MCF 10A (cell line): Measurements from ENCODE around the gene COL23A1. TPM values are rescaled to one million over a fixed set of nuclear protein-coding genes. Genes with fewer than 3 reads are reported as not detected.

Experiments
- BruUV-seq: library from RNA; stranded (reverse); fragments of 400-500 nt; replicated peaks from 2 replicates; lab custom pipeline; 2021; lab: Mats Ljungman, UMichigan
- CTCF ChIA-PET: fragments of 300-600 bp; sonication (Branson Sonifier 250); formaldehyde crosslinking; extraction: SDS; loops from one replicate; lab custom pipeline; 2021; ENCODE audit warnings: antibody characterized with exemption, inconsistent platforms; lab: Yijun Ruan, JAX
- POLR2A ChIA-PET: fragments of 300-600, 350-650 bp; sonication (Branson Sonifier 250); formaldehyde crosslinking; extraction: SDS; loops from one replicate; lab custom pipeline; 2020; ENCODE audit warnings: antibody characterized with exemption, inconsistent platforms; lab: Yijun Ruan, JAX
- DNase-seq: peaks from one replicate; pipeline ENCODE4 v3.0.0-alpha.2; 2018; ENCODE audit not compliant: unreplicated experiment
- H3K27ac Mint-ChIP-seq: one replicate; pipeline ENCODE4 v1.8.0; 2022; ENCODE audit warnings: mild to moderate bottlenecking, low read depth, mixed read lengths; ENCODE audit not compliant: unreplicated experiment
- H3K27me3 Mint-ChIP-seq: one replicate; pipeline ENCODE4 v1.8.0; 2022; ENCODE audit warnings: mixed read lengths; ENCODE audit not compliant: insufficient read depth, unreplicated experiment
- H3K36me3 Mint-ChIP-seq: one replicate; pipeline ENCODE4 v1.8.0; 2022; ENCODE audit warnings: mild to moderate bottlenecking, moderate library complexity, mixed read lengths; ENCODE audit not compliant: insufficient read depth, unreplicated experiment
- H3K4me1 Mint-ChIP-seq: one replicate; pipeline ENCODE4 v1.8.0; 2022; ENCODE audit warnings: mixed read lengths; ENCODE audit not compliant: insufficient read depth, unreplicated experiment
- H3K4me3 Mint-ChIP-seq: one replicate; pipeline ENCODE4 v1.8.0; 2022; ENCODE audit warnings: mild to moderate bottlenecking, moderate library complexity, mixed read lengths; ENCODE audit not compliant: unreplicated experiment
- H3K9me3 Mint-ChIP-seq: one replicate; pipeline ENCODE4 v1.8.0; 2022; ENCODE audit warnings: mixed read lengths; ENCODE audit not compliant: unreplicated experiment
- CTCF ChIP-seq: fragments of 200-600 bp; IDR thresholded peaks from one replicate; pipeline ENCODE4 v1.8.0; 2022; ENCODE audit warnings: antibody characterized with exemption, mild to moderate bottlenecking; ENCODE audit not compliant: unreplicated experiment
- intact Hi-C: fragments of 100-400 bp; cut with micrococcal nuclease; formaldehyde crosslinking; loops from 2 replicates; pipeline ENCODE4 v1.14.1; 2022
- total RNA-seq: library from RNA; stranded (reverse); gene quantifications from 2 replicates; pipeline ENCODE4 v1.2.3, GENCODE V29; 2022

COL23A1 gene
- total RNA-seq, 1 experiment from 2014 or later = not detected

DNA sequence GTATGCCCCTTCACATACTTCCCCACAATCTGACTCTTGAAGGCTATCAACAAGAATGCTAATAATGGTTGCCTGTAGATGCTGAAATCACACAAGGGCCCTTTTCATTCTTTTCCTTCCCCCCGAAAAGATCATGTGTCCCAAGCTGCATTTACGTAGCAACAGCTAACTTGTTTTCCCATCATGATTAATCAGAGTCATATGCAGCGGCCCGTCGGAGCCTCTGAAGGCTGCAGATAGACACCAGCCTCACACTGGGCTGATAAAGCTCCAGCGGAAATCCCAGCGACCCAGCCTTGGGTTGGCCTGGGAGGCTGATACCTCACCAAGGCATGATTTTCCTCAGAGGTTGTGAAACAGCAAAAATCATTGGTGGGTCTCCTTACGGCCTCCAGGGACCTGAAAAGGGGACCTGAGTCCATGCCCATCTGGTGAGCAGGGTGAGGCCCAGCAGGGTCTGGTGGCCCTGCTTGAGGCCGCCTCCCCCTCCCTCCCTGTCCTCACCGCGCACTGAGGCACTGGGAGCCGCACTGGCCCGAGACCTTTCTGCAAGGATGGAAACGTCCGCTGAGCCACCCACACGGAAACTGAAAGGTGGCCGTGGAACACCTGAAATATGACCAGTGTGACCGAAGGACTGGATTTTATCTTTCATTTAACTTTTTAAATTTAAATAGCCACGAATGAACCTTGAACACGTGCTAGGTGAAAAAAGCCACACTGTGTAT is 243.4 kb downstream of the COL23A1 start:
- Mint-ChIP-seq H3K4me1 (peaks cover 15% of the 10 kb centered on the region), H3K27ac (no peak overlapping the region), H3K36me3 (peaks cover 4% of the 10 kb centered on the region), H3K27me3 (no peaks in the 10 kb centered on the region), H3K4me3 (no peak overlapping the region), H3K9me3 (no peaks in the 10 kb centered on the region)
- no TSS peak for BruUV-seq
- intact Hi-C loops = no loop called here
- DNase-seq = no peak
- TF ChIP-seq CTCF = no peak
- ChIA-PET CTCF (interaction anchor here (0.8 kb wide), 1 partner anchor 114 kb away, joined by 3 read pairs; no protein-coding TSS in a partner anchor), POLR2A (no interaction called here)

DNA sequence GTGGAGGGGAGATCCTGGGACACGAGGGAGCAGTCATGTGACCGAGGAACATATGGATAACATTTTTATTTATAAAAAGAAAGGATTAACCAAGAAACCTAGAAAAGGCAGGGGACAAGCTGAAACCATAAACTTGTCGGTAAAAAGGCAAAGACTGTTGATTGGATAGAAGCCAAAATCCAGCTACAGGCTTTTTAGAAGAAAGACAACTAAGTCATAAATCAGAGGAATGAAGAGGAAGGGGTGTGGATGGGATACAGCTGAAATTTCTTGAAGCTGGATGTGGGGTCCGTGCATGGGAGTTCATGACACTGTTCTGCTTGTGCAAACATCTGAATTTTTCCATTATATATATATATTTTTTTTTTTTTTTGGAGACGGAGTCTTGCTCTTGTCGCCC is 246.9 kb downstream of the COL23A1 start:
- no peak for DNase-seq
- no TSS peak for BruUV-seq
- ChIA-PET CTCF (interaction anchor here (0.6 to 0.9 kb wide), 3 partner anchors 12 to 1152 kb away, joined by 3 to 7 read pairs (median 3); no protein-coding TSS in a partner anchor), POLR2A (interaction anchor here (0.8 kb wide), 1 partner anchor 153 kb away, joined by 3 read pairs; no protein-coding TSS in a partner anchor)
- Mint-ChIP-seq H3K27me3 (no peaks in the 10 kb centered on the region), H3K4me1 (peaks cover 11% of the 10 kb centered on the region), H3K4me3 (no peak overlapping the region), H3K9me3 (no peaks in the 10 kb centered on the region), H3K27ac (no peak overlapping the region), H3K36me3 (peaks cover 4% of the 10 kb centered on the region)
- intact Hi-C loops = no loop called here
- no peak for TF ChIP-seq CTCF

DNA sequence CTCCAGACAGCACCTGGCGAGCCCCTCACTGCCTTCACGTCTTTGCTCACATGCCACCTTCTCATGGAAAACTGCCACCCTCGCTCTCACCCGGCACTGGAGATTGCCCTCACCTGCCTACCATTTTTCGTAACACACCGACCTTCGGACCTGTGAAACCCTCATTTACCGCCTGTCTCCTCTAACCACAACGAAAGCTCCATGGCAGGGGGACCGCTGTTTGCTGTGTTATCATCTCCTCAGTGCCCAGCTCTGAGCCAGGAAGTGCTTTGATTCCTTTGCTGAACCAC is 248.4 kb downstream of the COL23A1 start:
- H3K4me3 Mint-ChIP-seq = no peak overlapping the region
- DNase-seq = no peak
- no peaks in the 10 kb centered on the region for H3K27me3 Mint-ChIP-seq
- POLR2A ChIA-PET = interaction anchor here (0.7 kb wide), 1 partner anchor 1204 kb away, joined by 3 read pairs; no protein-coding TSS in a partner anchor
- peaks cover 12% of the 10 kb centered on the region for H3K4me1 Mint-ChIP-seq
- BruUV-seq = no TSS peak
- TF ChIP-seq CTCF = no peak
- intact Hi-C loops = no loop called here
- H3K27ac Mint-ChIP-seq = no peak overlapping the region
- H3K36me3 Mint-ChIP-seq = peaks cover 4% of the 10 kb centered on the region
- CTCF ChIA-PET = interaction anchor here (0.6 to 2.1 kb wide), 2 partner anchors 62 to 347 kb away, joined by 3 to 5 read pairs; no protein-coding TSS in a partner anchor
- no peaks in the 10 kb centered on the region for H3K9me3 Mint-ChIP-seq

DNA sequence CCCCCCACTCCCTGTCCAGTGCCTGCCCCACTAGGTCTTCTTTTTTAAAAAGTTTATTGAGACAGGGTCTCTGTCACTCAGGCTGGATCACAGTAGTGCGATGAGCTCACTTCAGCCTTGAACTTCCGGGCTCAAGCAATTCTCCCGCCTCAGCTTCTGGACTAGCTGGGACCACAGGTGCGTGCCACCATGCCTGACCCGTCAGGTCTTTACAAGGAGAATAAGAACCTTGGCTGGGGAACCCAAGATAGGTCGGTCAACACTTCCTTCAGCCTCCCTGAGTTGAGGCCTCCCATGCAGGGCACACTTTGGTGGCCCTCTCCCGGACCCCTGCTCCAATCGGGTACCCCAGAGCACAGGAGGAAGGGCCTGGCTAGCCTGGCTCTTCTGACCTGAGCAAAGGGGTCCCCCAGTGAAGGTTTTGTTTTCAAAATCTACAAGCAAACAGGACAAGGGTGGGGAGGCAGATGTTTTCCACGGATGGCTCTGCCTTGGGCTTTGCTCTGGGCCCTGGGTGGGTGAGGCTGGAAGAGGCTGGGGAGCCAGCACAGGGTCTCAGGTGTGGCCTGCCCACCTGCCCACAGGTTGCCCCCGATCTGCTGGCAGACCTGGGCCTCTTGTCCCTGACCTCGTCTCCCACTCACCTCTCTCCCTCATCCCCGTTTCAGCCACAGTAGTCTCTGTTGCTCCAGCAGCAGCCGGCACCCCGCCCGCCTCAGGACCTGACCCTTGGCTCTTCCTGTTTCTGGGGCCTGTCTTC is 248.9 kb downstream of the COL23A1 start:
- TF ChIP-seq CTCF = no peak
- Mint-ChIP-seq H3K4me3 (no peak overlapping the region), H3K9me3 (no peaks in the 10 kb centered on the region), H3K27ac (no peak overlapping the region), H3K4me1 (peaks cover 12% of the 10 kb centered on the region), H3K27me3 (no peaks in the 10 kb centered on the region), H3K36me3 (peaks cover 4% of the 10 kb centered on the region)
- no TSS peak for BruUV-seq
- CTCF ChIA-PET = interaction anchor here (0.6 to 2.1 kb wide), 2 partner anchors 61 to 348 kb away, joined by 3 to 5 read pairs; no protein-coding TSS in a partner anchor
- DNase-seq = no peak
- POLR2A ChIA-PET = interaction anchor here (1.2 to 1.5 kb wide), 2 partner anchors 8 to 53 kb away, joined by 3 read pairs; no protein-coding TSS in a partner anchor
- intact Hi-C loops = no loop called here
